Subcutaneous abdominal adipose tissue (tissue), 5 donors: Measurements from ENCODE around the gene ELANE.

Experiments
- H3K27ac ChIP-seq: one replicate; pipeline ENCODE4 v1.7.0; 2013; ENCODE audit warnings: low read depth, mild to moderate bottlenecking, inconsistent platforms, low read length, moderate library complexity
- H3K27me3 ChIP-seq, 5 donors: one replicate each; pipeline ENCODE4 v1.7.0; 2013; ENCODE audit warnings: low read length in 5 of 5, inconsistent platforms in 1 of 5; ENCODE audit not compliant: control insufficient read depth in 5 of 5, insufficient read depth in 4 of 5
- H3K36me3 ChIP-seq, 5 donors: one replicate each; pipeline ENCODE4 v1.7.0; 2013; ENCODE audit warnings: low read length in 5 of 5; ENCODE audit not compliant: control insufficient read depth in 5 of 5, insufficient read depth in 5 of 5
- H3K4me1 ChIP-seq, 5 donors: one replicate each; pipeline ENCODE4 v1.7.0; 2013; ENCODE audit warnings: low read length in 5 of 5, mild to moderate bottlenecking in 3 of 5, moderate library complexity in 1 of 5; ENCODE audit not compliant: control insufficient read depth in 5 of 5, insufficient read depth in 5 of 5
- H3K4me3 ChIP-seq, 5 donors: one replicate each; pipeline ENCODE4 v1.7.0; 2013; ENCODE audit warnings: low read length in 5 of 5, low read depth in 1 of 5
- H3K9ac ChIP-seq, 5 donors: one replicate each; pipeline ENCODE4 v1.7.0; 2013; ENCODE audit warnings: low read length in 5 of 5, mild to moderate bottlenecking in 4 of 5, moderate library complexity in 3 of 5
- H3K9me3 ChIP-seq, 5 donors: one replicate each; pipeline ENCODE4 v1.7.0; 2013; ENCODE audit warnings: low read length in 5 of 5; ENCODE audit not compliant: control insufficient read depth in 5 of 5
- donor health status: healthy.
- donor health status: healthy.
- donor health status: healthy.
- donor health status: healthy.
- donor health status: healthy.

ELANE gene

GRCh38 chr19:904545-904944 is 52.4 kb downstream of the ELANE start:
- H3K9ac ChIP-seq = no peak overlapping the region
- H3K9me3 ChIP-seq = no peaks in the 10 kb centered on the region
- H3K27me3 ChIP-seq = no peaks in the 10 kb centered on the region
- no peak overlapping the region for H3K27ac ChIP-seq
- H3K4me3 ChIP-seq = no peak overlapping the region
- H3K4me1 ChIP-seq = peaks cover 0 to 13% (median 0%) of the 10 kb centered on the region in 5 donors
- peaks cover 0 to 17% (median 6%) of the 10 kb centered on the region in 5 donors for H3K36me3 ChIP-seq
